AG04450 (cell line): ENCODE measurements around the gene SOD3. TPM values are rescaled to one million over a fixed set of nuclear protein-coding genes. Genes with fewer than 3 reads are reported as not detected.
A peak's percentile ranks its signal among the peaks of the same experiment; 100 is the strongest.

Source experiments
- CTCF ChIA-PET: fragments of 300-600, 350-600 bp; formaldehyde crosslinking; extraction: SDS; loops from one replicate; lab custom pipeline; 2022; ENCODE audit warnings: antibody characterized with exemption, inconsistent platforms; lab: Charles Lee
- POLR2A ChIA-PET: fragments of 350-600 bp; formaldehyde crosslinking; extraction: SDS; loops from one replicate; lab custom pipeline; 2021; ENCODE audit warnings: antibody characterized with exemption, inconsistent platforms; lab: Yijun Ruan, JAX
- DNase-seq: peaks from one replicate; pipeline ENCODE4 v3.0.0-alpha.2; 2011; ENCODE audit warnings: low read depth, low spot score
- H3K27ac ChIP-seq: one replicate; pipeline ENCODE4 v1.5.1; 2012; ENCODE audit warnings: low read depth, low read length, control low read depth
- H3K27me3 ChIP-seq: one replicate; pipeline ENCODE4 v1.6.0; 2012; ENCODE audit warnings: low read length; ENCODE audit not compliant: control insufficient read depth, insufficient read depth
- H3K4me3 ChIP-seq: 2 replicates; pipeline ENCODE4 v1.5.1; 2011; ENCODE audit warnings: mild to moderate bottlenecking, low read depth, low read length, control low read depth
- H3K9me3 ChIP-seq: 2 replicates; pipeline ENCODE4 v1.5.1; 2012; ENCODE audit warnings: low read length; ENCODE audit not compliant: control insufficient read depth, insufficient read depth
- polyA minus RNA-seq: library from RNA; depleted of rRNA, polyadenylated mRNA; stranded (reverse); fragments of >200 nt; gene quantifications from 2 replicates; pipeline ENCODE4 v1.2.3, GENCODE V29; 2011; rRNA and poly(A)+ RNA removed
- polyA plus RNA-seq: library from polyadenylated mRNA; depleted of rRNA; stranded (reverse); fragments of >200 nt; gene quantifications from 2 replicates; pipeline ENCODE4 v1.2.3, GENCODE V29; 2011; rRNA removed
- TF ChIP-seq, protein P1 (sequence below): IDR thresholded peaks from 2 replicates; pipeline ENCODE4 v1.5.1; 2011; ENCODE audit warnings: low read depth, low read length, control low read depth, inconsistent platforms

Gene SOD3, protein sequence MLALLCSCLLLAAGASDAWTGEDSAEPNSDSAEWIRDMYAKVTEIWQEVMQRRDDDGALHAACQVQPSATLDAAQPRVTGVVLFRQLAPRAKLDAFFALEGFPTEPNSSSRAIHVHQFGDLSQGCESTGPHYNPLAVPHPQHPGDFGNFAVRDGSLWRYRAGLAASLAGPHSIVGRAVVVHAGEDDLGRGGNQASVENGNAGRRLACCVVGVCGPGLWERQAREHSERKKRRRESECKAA
- 3.8 and 6.7 TPM in 2 replicates for polyA plus RNA-seq
- 0.61 and 0.92 TPM in 2 replicates for polyA minus RNA-seq

DNA sequence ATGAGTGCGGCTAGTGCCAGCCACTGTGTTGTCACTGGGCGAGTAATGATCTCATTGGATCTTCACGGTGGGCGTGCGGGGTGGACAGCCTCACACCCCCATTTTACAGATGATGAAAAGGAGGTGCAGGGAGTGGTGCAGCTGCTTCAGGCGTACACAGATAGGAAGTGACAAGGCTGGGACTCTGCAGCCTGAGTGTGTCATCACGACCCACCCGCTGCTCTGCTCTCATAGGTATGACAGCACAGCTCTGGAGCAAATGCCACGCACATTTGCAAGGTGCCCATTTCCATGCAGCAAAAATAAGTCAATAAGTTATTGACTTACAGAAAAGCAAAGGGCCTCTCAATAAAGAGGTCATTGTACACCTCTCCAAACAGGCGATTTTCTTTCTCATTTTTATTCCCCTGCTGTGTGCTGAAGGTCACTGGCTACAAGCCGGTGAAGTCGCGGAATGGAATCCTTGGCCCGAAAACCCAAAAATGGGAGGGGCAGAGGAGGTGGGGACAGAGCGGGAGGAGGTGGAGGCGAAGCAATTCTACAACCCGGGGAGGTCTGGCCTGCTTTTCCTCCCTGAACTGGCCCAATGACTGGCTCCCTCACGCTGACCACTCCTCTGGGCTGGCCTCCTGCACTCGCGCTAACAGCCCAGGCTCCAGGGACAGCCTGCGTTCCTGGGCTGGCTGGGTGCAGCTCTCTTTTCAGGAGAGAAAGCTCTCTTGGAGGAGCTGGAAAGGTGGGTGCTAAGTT lies at the start of gene SOD3:
Gene SOD3 (plus strand): TSS at position 658 of the 750 bp plus-strand sequence. CDS start 3,949 bp downstream, outside the sequence.
- DNase-seq, result peak; percentile 74
- Histone ChIP-seq H3K4me3 (peak within 1 kb of the TSS; percentile 52), H3K27ac (peak within 1 kb of the TSS; percentile 68), H3K9me3 (peaks cover 4% of the 10 kb centered on the region; the same call in 1 of the 2 replicates), H3K27me3 (no peaks in the 10 kb centered on the region)
- CTCF ChIA-PET, result interaction anchor here (0.8 to 1.1 kb wide), 2 partner anchors 10 to 13 kb away, joined by 3 to 4 read pairs; no protein-coding TSS in a partner anchor
- POLR2A ChIA-PET, result interaction anchor here (0.7 kb wide), 1 partner anchor 211 kb away, joined by 3 read pairs; the partner anchor contains the start of gene DHX15
- TF ChIP-seq, protein P1, sequence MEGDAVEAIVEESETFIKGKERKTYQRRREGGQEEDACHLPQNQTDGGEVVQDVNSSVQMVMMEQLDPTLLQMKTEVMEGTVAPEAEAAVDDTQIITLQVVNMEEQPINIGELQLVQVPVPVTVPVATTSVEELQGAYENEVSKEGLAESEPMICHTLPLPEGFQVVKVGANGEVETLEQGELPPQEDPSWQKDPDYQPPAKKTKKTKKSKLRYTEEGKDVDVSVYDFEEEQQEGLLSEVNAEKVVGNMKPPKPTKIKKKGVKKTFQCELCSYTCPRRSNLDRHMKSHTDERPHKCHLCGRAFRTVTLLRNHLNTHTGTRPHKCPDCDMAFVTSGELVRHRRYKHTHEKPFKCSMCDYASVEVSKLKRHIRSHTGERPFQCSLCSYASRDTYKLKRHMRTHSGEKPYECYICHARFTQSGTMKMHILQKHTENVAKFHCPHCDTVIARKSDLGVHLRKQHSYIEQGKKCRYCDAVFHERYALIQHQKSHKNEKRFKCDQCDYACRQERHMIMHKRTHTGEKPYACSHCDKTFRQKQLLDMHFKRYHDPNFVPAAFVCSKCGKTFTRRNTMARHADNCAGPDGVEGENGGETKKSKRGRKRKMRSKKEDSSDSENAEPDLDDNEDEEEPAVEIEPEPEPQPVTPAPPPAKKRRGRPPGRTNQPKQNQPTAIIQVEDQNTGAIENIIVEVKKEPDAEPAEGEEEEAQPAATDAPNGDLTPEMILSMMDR, result no peak

DNA sequence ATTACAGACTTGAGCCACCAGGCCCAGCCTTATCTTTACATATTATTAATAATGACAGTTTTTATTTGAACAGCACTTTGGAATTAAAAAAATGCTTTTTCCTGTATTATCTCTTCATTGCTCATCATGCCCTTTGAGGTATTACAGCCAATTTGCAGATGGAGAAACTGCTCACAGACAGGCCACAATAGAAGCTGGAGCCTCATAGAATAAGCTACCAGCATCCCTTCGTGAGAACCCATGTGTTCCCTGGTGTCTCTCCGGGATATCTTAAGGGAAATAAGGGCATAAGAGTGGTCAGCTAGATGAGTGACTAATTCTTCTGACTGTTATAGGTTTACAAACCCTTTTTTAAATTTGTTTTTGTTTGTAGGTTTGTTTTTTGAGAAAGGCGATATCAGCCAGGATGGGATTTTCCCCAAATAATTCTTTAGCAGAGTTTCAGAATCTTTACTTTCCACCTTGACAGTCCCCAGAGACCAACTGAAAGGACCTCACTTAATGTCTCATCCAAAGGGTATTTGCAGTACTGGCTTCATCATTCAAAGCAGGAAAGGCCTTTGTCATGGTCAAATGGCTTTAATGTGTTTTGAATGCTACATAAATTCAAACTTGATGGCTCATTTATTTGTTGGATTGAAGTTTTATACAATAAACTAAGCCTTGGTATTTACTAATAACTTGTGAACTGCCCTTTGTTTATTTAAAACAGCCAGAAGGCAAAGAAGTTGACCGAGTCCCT lies 48.0 kb upstream of the SOD3 start:
- no peak for DNase-seq
- Histone ChIP-seq H3K4me3 (no peak overlapping the region), H3K9me3 (no peaks in the 10 kb centered on the region), H3K27ac (no peak overlapping the region), H3K27me3 (no peaks in the 10 kb centered on the region)
- TF ChIP-seq, protein P1, result no peak
- ChIA-PET POLR2A (no interaction called here), CTCF (interaction anchor here (0.7 kb wide), 1 partner anchor 200 kb away, joined by 3 read pairs; no protein-coding TSS in a partner anchor)

DNA sequence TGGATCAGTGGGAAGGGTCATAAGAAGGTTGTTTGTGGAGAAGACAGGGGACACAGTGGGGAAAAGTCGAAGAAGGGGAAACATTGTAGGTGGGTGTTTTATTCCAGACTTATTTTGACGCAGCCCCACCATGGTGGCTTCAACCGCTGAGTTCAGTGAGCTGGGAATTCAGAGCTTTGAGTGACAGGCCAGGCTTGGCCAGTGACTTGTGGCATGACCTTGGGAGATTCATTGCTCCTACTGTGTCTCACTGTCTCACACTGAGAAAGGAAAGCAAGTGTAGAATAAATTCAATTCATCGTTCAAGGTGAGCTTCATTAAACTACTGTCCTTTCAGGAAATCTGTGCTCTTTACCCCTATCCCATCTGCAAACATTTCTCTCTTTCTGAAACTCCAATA lies 47.4 kb upstream of the SOD3 start:
- Histone ChIP-seq H3K27me3 (no peaks in the 10 kb centered on the region), H3K9me3 (no peaks in the 10 kb centered on the region), H3K27ac (no peak overlapping the region), H3K4me3 (no peak overlapping the region)
- ChIA-PET CTCF (no interaction called here), POLR2A (no interaction called here)
- no peak for DNase-seq
- TF ChIP-seq, protein P1, result no peak

DNA sequence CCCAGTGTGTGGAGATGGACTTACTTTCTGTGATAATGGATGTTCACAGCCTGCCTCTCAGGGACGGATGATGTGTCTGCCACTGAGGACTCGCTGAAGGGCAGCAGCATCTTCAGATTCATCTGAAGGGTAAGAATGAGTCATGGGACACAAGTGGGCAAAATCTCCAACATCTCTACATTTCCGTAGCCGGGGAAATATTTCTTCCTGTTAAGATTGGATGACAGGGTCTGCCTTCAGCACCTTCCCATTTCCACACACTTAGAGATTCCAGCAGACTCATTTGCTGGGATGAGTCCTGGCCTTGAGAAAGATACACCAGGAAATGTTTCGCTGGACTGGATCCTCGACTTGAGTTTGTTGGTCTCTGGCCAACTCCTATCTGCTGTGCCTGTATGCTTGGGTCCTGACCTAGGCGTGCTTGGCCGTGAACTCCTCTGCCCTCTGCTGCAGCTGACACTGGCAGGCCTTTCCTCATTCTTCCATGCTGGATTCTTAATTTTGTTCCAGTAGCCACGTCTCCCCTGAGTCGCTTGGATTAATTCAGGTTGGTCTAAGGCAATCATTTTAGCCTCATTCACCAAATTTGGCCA lies 46.5 kb upstream of the SOD3 start:
- ChIA-PET CTCF (no interaction called here), POLR2A (no interaction called here)
- no peak overlapping the region for H3K27ac ChIP-seq
- no peaks in the 10 kb centered on the region for H3K9me3 ChIP-seq
- no peak for DNase-seq
- no peaks in the 10 kb centered on the region for H3K27me3 ChIP-seq
- TF ChIP-seq, protein P1, result no peak
- no peak overlapping the region for H3K4me3 ChIP-seq
